ENCODE results near the gene GATM.

GATM gene

GRCh38 chr15:45401665-45402161, 23.4 kb upstream of the GATM start:
- Histone ChIP-seq H3K9ac (ENCODE audit: low read length) (peak overlapping the region; percentile 96), H3K36me3 (ENCODE audit: control insufficient read depth, insufficient read depth, low read length, severe bottlenecking) (peaks cover 16% of the 10 kb centered on the region), H3K4me3 (ENCODE audit: low read length) (peak overlapping the region; percentile 89), H3K27me3 (replicated peaks; ENCODE audit: control insufficient read depth, insufficient read depth, low read length) (no peaks in the 10 kb centered on the region), H3K9me3 (ENCODE audit: control insufficient read depth, low read length) (no peaks in the 10 kb centered on the region), H3K4me1 (ENCODE audit: control insufficient read depth, insufficient read depth, low read length) (peaks cover 21% of the 10 kb centered on the region)
- DNase-seq (ENCODE audit: low read depth): no peak

DNA sequence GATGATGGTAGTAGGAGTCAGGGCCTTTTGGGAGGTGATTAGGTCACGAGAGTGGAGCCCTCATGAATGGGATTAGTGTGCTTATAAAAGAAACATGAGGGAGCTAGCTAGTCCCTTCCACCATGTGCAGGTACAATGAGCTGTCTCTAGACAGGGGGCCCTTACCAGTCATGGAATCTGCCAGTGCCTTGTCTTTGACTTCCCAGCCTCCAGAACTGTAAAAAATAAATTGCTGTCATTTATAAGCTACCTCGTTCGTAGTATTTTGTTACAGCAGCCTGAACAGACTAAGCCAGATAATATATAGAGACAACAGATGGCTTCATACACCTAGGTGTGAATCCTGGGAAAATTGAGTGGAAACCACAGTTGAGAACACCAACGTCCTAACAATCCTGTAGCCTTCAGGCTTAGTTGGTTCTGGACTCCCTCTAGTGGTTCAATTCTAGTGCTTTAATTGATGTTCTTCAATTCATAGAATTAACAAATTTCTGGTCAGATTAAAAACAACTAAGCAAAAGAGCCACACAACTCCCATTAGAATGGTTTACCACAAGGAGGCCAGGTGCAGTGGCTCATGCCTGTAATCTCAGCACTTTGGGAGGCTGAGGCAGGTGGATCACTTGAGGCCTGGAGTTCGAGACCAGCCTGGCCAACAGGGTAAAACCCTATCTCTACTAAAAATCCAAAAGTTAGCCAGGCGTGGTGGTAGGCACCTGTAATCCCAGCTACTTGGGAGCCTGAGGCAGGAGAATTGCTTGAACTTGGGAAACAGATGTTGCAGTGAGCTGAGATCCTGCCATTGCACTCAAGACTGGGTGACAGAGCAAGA, 21.3 kb upstream of the GATM start:
- Histone ChIP-seq H3K27me3 (replicated peaks; ENCODE audit: control insufficient read depth, insufficient read depth, low read length) (no peaks in the 10 kb centered on the region), H3K4me1 (ENCODE audit: control insufficient read depth, insufficient read depth, low read length) (peaks cover 16% of the 10 kb centered on the region), H3K9ac (ENCODE audit: low read length) (no peak overlapping the region), H3K4me3 (ENCODE audit: low read length) (no peak overlapping the region), H3K36me3 (ENCODE audit: control insufficient read depth, insufficient read depth, low read length, severe bottlenecking) (no peaks in the 10 kb centered on the region), H3K9me3 (ENCODE audit: control insufficient read depth, low read length) (no peaks in the 10 kb centered on the region)
- DNase-seq (ENCODE audit: low read depth): peak; percentile 89

DNA sequence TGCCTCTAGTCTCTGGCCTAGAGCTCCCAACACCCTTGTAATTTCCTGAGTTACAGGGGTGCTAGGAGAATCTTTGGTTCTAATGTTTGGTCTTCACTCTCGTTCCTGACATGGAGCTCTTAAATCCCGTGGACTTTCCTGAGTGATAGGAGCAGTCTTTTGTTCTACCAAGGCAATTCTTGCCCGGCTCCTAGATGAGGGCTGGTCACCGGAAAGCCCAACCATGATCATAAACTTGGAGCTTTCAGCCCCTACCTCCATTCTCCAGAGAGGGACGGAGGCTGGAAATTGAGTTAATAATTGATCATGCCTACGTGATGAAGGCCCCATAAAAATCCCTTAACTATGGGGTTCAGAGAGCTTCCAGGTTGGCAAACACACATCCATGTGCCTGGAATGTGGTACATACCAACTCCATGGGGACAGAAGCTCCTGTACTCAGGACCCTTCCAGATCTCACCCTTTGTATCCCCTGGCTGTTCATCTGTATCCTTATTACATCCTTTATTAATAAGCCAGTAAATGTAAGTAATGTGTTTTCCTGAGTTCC, 18.8 kb upstream of the GATM start:
- Histone ChIP-seq H3K36me3 (ENCODE audit: control insufficient read depth, insufficient read depth, low read length, severe bottlenecking) (no peaks in the 10 kb centered on the region), H3K9me3 (ENCODE audit: control insufficient read depth, low read length) (no peaks in the 10 kb centered on the region), H3K9ac (ENCODE audit: low read length) (no peak overlapping the region), H3K4me3 (ENCODE audit: low read length) (no peak overlapping the region), H3K27me3 (replicated peaks; ENCODE audit: control insufficient read depth, insufficient read depth, low read length) (peaks cover 1% of the 10 kb centered on the region), H3K4me1 (ENCODE audit: control insufficient read depth, insufficient read depth, low read length) (peaks cover 6% of the 10 kb centered on the region)
- DNase-seq (ENCODE audit: low read depth): no peak

DNA sequence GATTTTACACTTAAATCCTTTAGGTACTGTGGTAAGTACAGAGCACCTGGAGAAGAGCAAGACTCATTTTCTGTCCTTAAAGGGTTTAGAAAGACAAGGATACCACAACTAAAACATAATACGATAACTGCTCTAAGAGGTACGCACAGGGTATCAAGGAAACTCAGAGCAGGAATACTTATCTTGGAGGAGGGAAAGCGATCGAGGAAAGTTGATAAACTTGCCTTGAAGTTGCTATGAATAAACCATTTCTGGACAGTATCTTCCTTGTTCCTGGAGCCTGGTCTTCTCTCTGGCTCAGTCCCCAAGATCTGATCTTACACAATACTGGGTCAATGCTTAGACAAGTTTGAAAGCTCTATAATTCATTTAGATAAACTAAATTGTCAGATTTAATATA, 17.6 kb upstream of the GATM start:
- Histone ChIP-seq H3K36me3 (ENCODE audit: control insufficient read depth, insufficient read depth, low read length, severe bottlenecking) (no peaks in the 10 kb centered on the region), H3K4me3 (ENCODE audit: low read length) (no peak overlapping the region), H3K9ac (ENCODE audit: low read length) (no peak overlapping the region), H3K27me3 (replicated peaks; ENCODE audit: control insufficient read depth, insufficient read depth, low read length) (peaks cover 7% of the 10 kb centered on the region), H3K9me3 (ENCODE audit: control insufficient read depth, low read length) (no peaks in the 10 kb centered on the region), H3K4me1 (ENCODE audit: control insufficient read depth, insufficient read depth, low read length) (no peaks in the 10 kb centered on the region)
- DNase-seq (ENCODE audit: low read depth): no peak

- DNase-seq (ENCODE audit: low read depth): no peak
- H3K9me3 ChIP-seq (ENCODE audit: control insufficient read depth, low read length): no peaks in the 10 kb centered on the region
- peaks cover 10% of the 10 kb centered on the region for H3K27me3 ChIP-seq (replicated peaks; ENCODE audit: control insufficient read depth, insufficient read depth, low read length)
Measured at GRCh38 chr15:45394681-45395080, 16.3 kb upstream of the GATM start.

DNA sequence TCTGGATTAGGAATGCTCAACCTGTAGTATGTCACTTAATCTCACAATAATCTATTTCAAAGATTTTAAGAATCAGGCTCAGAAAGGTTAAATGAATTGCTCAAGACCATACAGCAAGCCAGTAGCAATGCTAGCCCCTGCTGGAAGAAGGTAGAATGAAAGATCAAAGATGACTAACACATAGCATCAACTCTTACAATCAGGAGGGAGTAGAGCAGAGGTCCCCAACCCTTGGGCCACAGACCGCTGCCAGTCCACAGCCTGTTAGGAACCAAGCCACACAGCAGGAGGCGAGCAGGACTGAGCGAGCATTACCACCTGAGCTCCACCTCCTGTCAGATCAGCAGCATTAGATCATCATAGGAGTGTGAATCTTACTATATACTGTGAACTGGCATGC, 15.5 kb upstream of the GATM start:
- no peak for DNase-seq (ENCODE audit: low read depth)
- Histone ChIP-seq H3K9me3 (ENCODE audit: control insufficient read depth, low read length) (no peaks in the 10 kb centered on the region), H3K4me1 (ENCODE audit: control insufficient read depth, insufficient read depth, low read length) (no peaks in the 10 kb centered on the region), H3K27me3 (replicated peaks; ENCODE audit: control insufficient read depth, insufficient read depth, low read length) (peaks cover 18% of the 10 kb centered on the region), H3K4me3 (ENCODE audit: low read length) (no peak overlapping the region), H3K9ac (ENCODE audit: low read length) (no peak overlapping the region), H3K36me3 (ENCODE audit: control insufficient read depth, insufficient read depth, low read length, severe bottlenecking) (no peaks in the 10 kb centered on the region)

More at GRCh38 chr15:45394681-45395080, 16.3 kb upstream of the GATM start:
- Histone ChIP-seq H3K9ac (ENCODE audit: low read length) (no peak overlapping the region), H3K36me3 (ENCODE audit: control insufficient read depth, insufficient read depth, low read length, severe bottlenecking) (no peaks in the 10 kb centered on the region), H3K4me3 (ENCODE audit: low read length) (no peak overlapping the region), H3K4me1 (ENCODE audit: control insufficient read depth, insufficient read depth, low read length) (no peaks in the 10 kb centered on the region)

DNA sequence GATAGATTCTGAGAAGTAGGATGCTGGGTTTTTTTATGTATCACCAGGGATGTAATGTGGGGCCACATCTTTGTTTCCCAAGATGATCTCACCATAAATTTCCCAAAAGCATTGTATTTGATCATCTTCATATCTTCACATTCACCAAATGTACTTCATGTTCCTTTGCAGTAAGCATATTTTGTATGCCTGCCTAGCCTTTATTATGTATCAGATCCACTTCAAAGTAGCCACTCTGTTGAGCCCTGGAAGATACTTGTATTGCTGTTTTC, 14.2 kb upstream of the GATM start:
- peaks cover 29% of the 10 kb centered on the region for H3K27me3 ChIP-seq (replicated peaks; ENCODE audit: control insufficient read depth, insufficient read depth, low read length)
- H3K9ac ChIP-seq (ENCODE audit: low read length): no peak overlapping the region
- no peak overlapping the region for H3K4me3 ChIP-seq (ENCODE audit: low read length)
- no peaks in the 10 kb centered on the region for H3K9me3 ChIP-seq (ENCODE audit: control insufficient read depth, low read length)
- no peak for DNase-seq (ENCODE audit: low read depth)
- no peaks in the 10 kb centered on the region for H3K36me3 ChIP-seq (ENCODE audit: control insufficient read depth, insufficient read depth, low read length, severe bottlenecking)
- H3K4me1 ChIP-seq (ENCODE audit: control insufficient read depth, insufficient read depth, low read length): no peaks in the 10 kb centered on the region

- H3K9ac ChIP-seq (ENCODE audit: low read length): no peak overlapping the region
- DNase-seq (ENCODE audit: low read depth): no peak
- no peaks in the 10 kb centered on the region for H3K36me3 ChIP-seq (ENCODE audit: control insufficient read depth, insufficient read depth, low read length, severe bottlenecking)
- H3K4me3 ChIP-seq (ENCODE audit: low read length): no peak overlapping the region
- peaks cover 29% of the 10 kb centered on the region for H3K27me3 ChIP-seq (replicated peaks; ENCODE audit: control insufficient read depth, insufficient read depth, low read length)
- no peaks in the 10 kb centered on the region for H3K9me3 ChIP-seq (ENCODE audit: control insufficient read depth, low read length)
- H3K4me1 ChIP-seq (ENCODE audit: control insufficient read depth, insufficient read depth, low read length): peaks cover 5% of the 10 kb centered on the region
Measured at GRCh38 chr15:45391746-45392583, 13.6 kb upstream of the GATM start.

- H3K27me3 ChIP-seq (replicated peaks; ENCODE audit: control insufficient read depth, insufficient read depth, low read length): peaks cover 37% of the 10 kb centered on the region
- H3K4me1 ChIP-seq (ENCODE audit: control insufficient read depth, insufficient read depth, low read length): peaks cover 9% of the 10 kb centered on the region
- DNase-seq (ENCODE audit: low read depth): no peak
- H3K36me3 ChIP-seq (ENCODE audit: control insufficient read depth, insufficient read depth, low read length, severe bottlenecking): no peaks in the 10 kb centered on the region
- no peak overlapping the region for H3K4me3 ChIP-seq (ENCODE audit: low read length)
- no peaks in the 10 kb centered on the region for H3K9me3 ChIP-seq (ENCODE audit: control insufficient read depth, low read length)
- H3K9ac ChIP-seq (ENCODE audit: low read length): no peak overlapping the region
Measured at GRCh38 chr15:45389351-45389750, 11.0 kb upstream of the GATM start.

DNA sequence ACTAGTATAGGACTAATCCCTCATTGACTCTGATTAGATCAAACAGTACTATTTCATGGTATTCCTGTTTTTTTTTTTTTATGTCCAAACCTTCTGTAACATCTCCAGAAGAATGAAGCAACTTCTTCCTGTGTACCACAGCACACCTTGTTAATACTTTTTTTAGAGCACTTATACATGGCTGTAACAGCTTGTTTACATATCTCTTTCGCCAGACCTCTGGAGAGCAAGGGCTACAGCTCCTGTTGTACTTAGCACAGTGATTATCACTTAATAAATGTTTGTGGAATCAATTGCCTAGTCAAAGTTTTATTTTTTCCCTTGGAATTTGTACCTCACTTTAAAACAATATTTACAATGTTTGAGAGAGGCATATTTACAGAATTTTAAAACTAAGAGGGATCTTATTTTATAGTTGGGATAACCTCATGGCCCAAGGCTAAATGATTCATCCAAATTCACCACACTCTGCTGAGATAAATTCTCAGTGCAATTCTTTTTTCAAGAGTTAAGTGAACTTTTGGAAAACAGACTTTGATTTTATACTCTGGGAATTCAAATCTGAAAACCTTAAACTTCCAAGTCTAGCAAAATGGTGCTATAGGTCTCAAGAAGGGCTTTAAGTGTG, 9.2 kb upstream of the GATM start:
- Histone ChIP-seq H3K9ac (ENCODE audit: low read length) (no peak overlapping the region), H3K27me3 (replicated peaks; ENCODE audit: control insufficient read depth, insufficient read depth, low read length) (peaks cover 39% of the 10 kb centered on the region), H3K9me3 (ENCODE audit: control insufficient read depth, low read length) (no peaks in the 10 kb centered on the region), H3K4me1 (ENCODE audit: control insufficient read depth, insufficient read depth, low read length) (peaks cover 9% of the 10 kb centered on the region), H3K4me3 (ENCODE audit: low read length) (no peak overlapping the region), H3K36me3 (ENCODE audit: control insufficient read depth, insufficient read depth, low read length, severe bottlenecking) (no peaks in the 10 kb centered on the region)
- DNase-seq (ENCODE audit: low read depth): no peak

- H3K27me3 ChIP-seq (replicated peaks; ENCODE audit: control insufficient read depth, insufficient read depth, low read length): peaks cover 36% of the 10 kb centered on the region
Measured at GRCh38 chr15:45386974-45387373, 8.6 kb upstream of the GATM start.

More at GRCh38 chr15:45386974-45387373, 8.6 kb upstream of the GATM start:
- no peak overlapping the region for H3K4me3 ChIP-seq (ENCODE audit: low read length)
- no peak for DNase-seq (ENCODE audit: low read depth)
- H3K4me1 ChIP-seq (ENCODE audit: control insufficient read depth, insufficient read depth, low read length): peaks cover 9% of the 10 kb centered on the region
- H3K9ac ChIP-seq (ENCODE audit: low read length): no peak overlapping the region
- no peaks in the 10 kb centered on the region for H3K9me3 ChIP-seq (ENCODE audit: control insufficient read depth, low read length)
- no peaks in the 10 kb centered on the region for H3K36me3 ChIP-seq (ENCODE audit: control insufficient read depth, insufficient read depth, low read length, severe bottlenecking)

Measured in adipocyte (in vitro differentiated cells).